ENCODE measurements around the gene SALL4.

GRCh38 chr20:51840865-51841264 lies 38.5 kb upstream of the SALL4 start:
- TF ChIP-seq MAX (IDR thresholded peaks at IDR 0.05; ENCODE audit: low read depth) (no peak), POLR2AphosphoS5 (IDR thresholded peaks at IDR 0.05; ENCODE audit: low read depth, low read length) (no peak), RFX5 (IDR thresholded peaks at IDR 0.05; ENCODE audit: low read length) (no peak), CTCF (IDR thresholded peaks at IDR 0.05) (no peak), EZH2phosphoT487 (IDR thresholded peaks at IDR 0.05; ENCODE audit: borderline replicate concordance, low read depth) (no peak), EP300 (IDR thresholded peaks at IDR 0.05; ENCODE audit: borderline replicate concordance in 1 of 2, low read depth in 1 of 2, low read length in 1 of 2) (no peak), JUND (IDR thresholded peaks at IDR 0.05) (no peak)
